ENCODE results near the gene ZNF33B. TPM values are rescaled to one million over a fixed set of nuclear protein-coding genes. Genes with fewer than 3 reads are reported as not detected.

The ZNF33B gene
- total and polyA plus RNA-seq, 9 of the 15 experiments (the other 6 are each of a cell fraction or from before 2014, with no cell fraction given): 6.9 to 23.9 (median 15.4) TPM

GRCh38 chr10:42645103-42645502, 6.7 kb upstream of the ZNF33B start (continued):
- TF ChIP-seq CREB3 (tag; conservative IDR thresholded peaks at IDR 0.05; ENCODE audit: low read depth) (no peak), ZNF184 (CRISPR knock-in tag; IDR thresholded peaks at IDR 0.05) (no peak), PHB2 (IDR thresholded peaks at IDR 0.05; ENCODE audit: low read depth) (peak; percentile 75), MNT (conservative IDR thresholded peaks at IDR 0.05) (no peak; a peak in 1 of 4 replicates), THRB (CRISPR knock-in tag; conservative IDR thresholded peaks at IDR 0.05) (no peak), THRA (IDR thresholded peaks at IDR 0.05) (no peak), BDP1 (IDR thresholded peaks at IDR 0.05; ENCODE audit: insufficient read depth, insufficient read length) (no peak), FOXP4 (CRISPR knock-in tag; IDR thresholded peaks at IDR 0.05; ENCODE audit: borderline replicate concordance) (no peak), E2F6 (IDR thresholded peaks at IDR 0.05; ENCODE audit: borderline replicate concordance in 1 of 2, extremely low read depth in 1 of 2, insufficient read depth in 1 of 2, insufficient read length in 1 of 2, low read depth in 1 of 2, low read length in 1 of 2, poor library complexity in 1 of 2, severe bottlenecking in 1 of 2) (no peak), WHSC1 (IDR thresholded peaks at IDR 0.05; ENCODE audit: low read length) (no peak), FOXJ2 (tag; IDR thresholded peaks at IDR 0.05) (no peak), KDM1A (IDR thresholded peaks at IDR 0.05) (peak; percentile 76 to 83), ZNF445 (CRISPR knock-in tag; IDR thresholded peaks at IDR 0.05; ENCODE audit: low read depth) (no peak), AFF1 (IDR thresholded peaks at IDR 0.05; ENCODE audit: low read depth in 1 of 2, partially characterized antibody in 2 of 2) (peak in 1 of 2 experiments; percentile 26)
